Vagina (tissue), 2 donors: Measurements from ENCODE around the gene CD101.

Source experiments
- POLR2A ChIP-seq, 2 donors: fragments of 450-650 bp; IDR thresholded peaks; one replicate each; pipeline ENCODE4 v1.6.1; 2017; ENCODE audit warnings: antibody characterized with exemption in 2 of 2, mild to moderate bottlenecking in 2 of 2, moderate library complexity in 2 of 2
- POLR2AphosphoS5 ChIP-seq, 2 donors: sonication (generic); formaldehyde crosslinking; IDR thresholded peaks; one replicate each; pipeline ENCODE4 v1.9.0; 2017; ENCODE audit warnings: antibody characterized with exemption in 2 of 2, mild to moderate bottlenecking in 2 of 2, low read depth in 1 of 2; ENCODE audit not compliant: insufficient read depth in 1 of 2
- TF ChIP-seq, protein P1 (sequence below), 3 experiments: fragments of 450-650 bp in 2 of 3; fragments of 200-600 bp in 1 of 3; sonication (generic) in 1 of 3; IDR thresholded peaks; one replicate each; pipeline ENCODE4 v1.5.1; 2017 to 2019; ENCODE audit warnings: antibody characterized with exemption in 3 of 3, mild to moderate bottlenecking in 2 of 3, moderate library complexity in 2 of 3

DNA sequence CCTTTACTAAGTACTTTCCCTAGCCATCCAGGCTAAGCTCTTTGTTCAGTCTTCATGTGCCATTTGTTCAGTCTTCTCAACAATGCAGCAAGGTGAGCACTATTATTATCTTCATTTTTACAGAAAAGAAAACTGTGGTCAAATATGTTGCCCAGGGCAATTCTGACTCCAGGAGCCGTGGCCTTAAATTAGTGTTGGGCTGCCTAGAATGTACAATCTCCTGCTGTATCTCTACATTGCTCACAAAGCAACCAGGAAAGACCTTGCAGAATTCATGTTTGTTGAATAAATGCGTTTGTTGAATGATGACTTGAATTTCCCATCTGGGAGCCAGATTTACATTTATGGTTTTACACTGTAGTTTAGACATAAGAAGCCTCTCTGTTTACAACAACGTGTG, 14.2 kb downstream of the CD101 start:
- TF ChIP-seq, protein P1, sequence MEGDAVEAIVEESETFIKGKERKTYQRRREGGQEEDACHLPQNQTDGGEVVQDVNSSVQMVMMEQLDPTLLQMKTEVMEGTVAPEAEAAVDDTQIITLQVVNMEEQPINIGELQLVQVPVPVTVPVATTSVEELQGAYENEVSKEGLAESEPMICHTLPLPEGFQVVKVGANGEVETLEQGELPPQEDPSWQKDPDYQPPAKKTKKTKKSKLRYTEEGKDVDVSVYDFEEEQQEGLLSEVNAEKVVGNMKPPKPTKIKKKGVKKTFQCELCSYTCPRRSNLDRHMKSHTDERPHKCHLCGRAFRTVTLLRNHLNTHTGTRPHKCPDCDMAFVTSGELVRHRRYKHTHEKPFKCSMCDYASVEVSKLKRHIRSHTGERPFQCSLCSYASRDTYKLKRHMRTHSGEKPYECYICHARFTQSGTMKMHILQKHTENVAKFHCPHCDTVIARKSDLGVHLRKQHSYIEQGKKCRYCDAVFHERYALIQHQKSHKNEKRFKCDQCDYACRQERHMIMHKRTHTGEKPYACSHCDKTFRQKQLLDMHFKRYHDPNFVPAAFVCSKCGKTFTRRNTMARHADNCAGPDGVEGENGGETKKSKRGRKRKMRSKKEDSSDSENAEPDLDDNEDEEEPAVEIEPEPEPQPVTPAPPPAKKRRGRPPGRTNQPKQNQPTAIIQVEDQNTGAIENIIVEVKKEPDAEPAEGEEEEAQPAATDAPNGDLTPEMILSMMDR (IDR thresholded peaks at IDR 0.05): no peak
- no peak for TF ChIP-seq POLR2A (IDR thresholded peaks at IDR 0.05)
- no peak for TF ChIP-seq POLR2AphosphoS5 (IDR thresholded peaks at IDR 0.05; ENCODE audit: insufficient read depth in 1 of 2, low read depth in 1 of 2)
